ENCODE measurements around the gene IRGC.

DNA sequence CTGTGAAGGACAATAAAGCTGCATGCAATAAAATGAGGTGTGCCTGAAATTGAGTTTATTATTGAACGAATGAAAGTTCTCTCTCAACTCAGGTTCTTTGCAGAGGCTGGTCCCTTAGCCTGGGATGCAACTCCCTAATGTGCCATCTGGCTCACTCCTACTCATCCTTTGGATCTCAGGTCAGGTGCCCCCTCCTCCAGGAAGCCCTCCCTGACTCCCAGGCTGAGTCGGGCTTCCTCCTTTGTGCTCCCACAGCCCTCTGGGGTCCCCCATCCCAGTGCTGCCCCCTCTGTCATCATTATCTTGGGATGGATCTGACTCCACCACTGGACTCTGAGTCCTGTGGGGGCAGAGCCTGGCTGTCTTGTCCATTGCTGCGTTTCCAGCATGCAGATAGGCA, 2.7 kb upstream of the IRGC start:
- TF ChIP-seq, protein P1, sequence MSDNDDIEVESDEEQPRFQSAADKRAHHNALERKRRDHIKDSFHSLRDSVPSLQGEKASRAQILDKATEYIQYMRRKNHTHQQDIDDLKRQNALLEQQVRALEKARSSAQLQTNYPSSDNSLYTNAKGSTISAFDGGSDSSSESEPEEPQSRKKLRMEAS (IDR thresholded peaks at IDR 0.05; ENCODE audit: insufficient read depth, insufficient read length) = no peak
- TF ChIP-seq, protein P2, sequence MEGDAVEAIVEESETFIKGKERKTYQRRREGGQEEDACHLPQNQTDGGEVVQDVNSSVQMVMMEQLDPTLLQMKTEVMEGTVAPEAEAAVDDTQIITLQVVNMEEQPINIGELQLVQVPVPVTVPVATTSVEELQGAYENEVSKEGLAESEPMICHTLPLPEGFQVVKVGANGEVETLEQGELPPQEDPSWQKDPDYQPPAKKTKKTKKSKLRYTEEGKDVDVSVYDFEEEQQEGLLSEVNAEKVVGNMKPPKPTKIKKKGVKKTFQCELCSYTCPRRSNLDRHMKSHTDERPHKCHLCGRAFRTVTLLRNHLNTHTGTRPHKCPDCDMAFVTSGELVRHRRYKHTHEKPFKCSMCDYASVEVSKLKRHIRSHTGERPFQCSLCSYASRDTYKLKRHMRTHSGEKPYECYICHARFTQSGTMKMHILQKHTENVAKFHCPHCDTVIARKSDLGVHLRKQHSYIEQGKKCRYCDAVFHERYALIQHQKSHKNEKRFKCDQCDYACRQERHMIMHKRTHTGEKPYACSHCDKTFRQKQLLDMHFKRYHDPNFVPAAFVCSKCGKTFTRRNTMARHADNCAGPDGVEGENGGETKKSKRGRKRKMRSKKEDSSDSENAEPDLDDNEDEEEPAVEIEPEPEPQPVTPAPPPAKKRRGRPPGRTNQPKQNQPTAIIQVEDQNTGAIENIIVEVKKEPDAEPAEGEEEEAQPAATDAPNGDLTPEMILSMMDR (IDR thresholded peaks at IDR 0.05; ENCODE audit: extremely low read depth in 1 of 2, insufficient read depth in 1 of 2, low read depth in 1 of 2, low read length in 2 of 2) = no peak
- TF ChIP-seq EZH2 (IDR thresholded peaks at IDR 0.05; ENCODE audit: borderline replicate concordance, low read depth, low read length, severe bottlenecking) (no peak), POLR2A (IDR thresholded peaks at IDR 0.05; ENCODE audit: low read depth, low read length) (no peak), GATA2 (IDR thresholded peaks at IDR 0.05; ENCODE audit: insufficient read depth, insufficient read length, low read depth, low read length) (no peak), MYC (IDR thresholded peaks at IDR 0.05; ENCODE audit: low read depth, low read length) (no peak)

Measured in endothelial cell of umbilical vein (primary cell).